ENCODE results near the gene ARL13A. TPM values are rescaled to one million over a fixed set of nuclear protein-coding genes. Genes with fewer than 3 reads are reported as not detected.

ARL13A gene
- not detected for total RNA-seq

GRCh38 chrX:100969408-100969807, at the start of gene ARL13A:
Gene ARL13A (plus strand): TSS chrX:100969708. CDS start chrX:100973690, 3,982 bp downstream.
- DNase-seq: no peak
- Mint-ChIP-seq H3K4me3 (no peak within 1 kb of the TSS), H3K36me3 (ENCODE audit: low read depth) (no peaks in the 10 kb centered on the region), H3K27ac (no peak within 1 kb of the TSS), H3K27me3 (no peaks in the 10 kb centered on the region), H3K4me1 (no peaks in the 10 kb centered on the region), H3K9me3 (no peaks in the 10 kb centered on the region)
- ChIA-PET POLR2A (no interaction called here), CTCF (no interaction called here)

GRCh38 chrX:100924375-100924774, 45.1 kb upstream of the ARL13A start:
- Mint-ChIP-seq H3K9me3 (no peaks in the 10 kb centered on the region), H3K36me3 (ENCODE audit: low read depth) (no peaks in the 10 kb centered on the region), H3K4me3 (no peak overlapping the region), H3K4me1 (peaks cover 3% of the 10 kb centered on the region), H3K27me3 (no peaks in the 10 kb centered on the region), H3K27ac (no peak overlapping the region)
- DNase-seq: no peak
- CTCF ChIA-PET: no interaction called here
- POLR2A ChIA-PET: no interaction called here

- POLR2A ChIA-PET: no interaction called here
Measured at GRCh38 chrX:100926453-100926852, 43.1 kb upstream of the ARL13A start.

GRCh38 chrX:100928660-100929613, 40.6 kb upstream of the ARL13A start, which contains the start of gene XKRX:
Gene XKRX (minus strand): TSS chrX:100928917. CDS start chrX:100928304, 613 bp downstream.
- Mint-ChIP-seq H3K36me3 (ENCODE audit: low read depth) (peaks cover 5% of the 10 kb centered on the region), H3K4me3 (peak within 1 kb of the TSS; percentile 80), H3K9me3 (no peaks in the 10 kb centered on the region), H3K27me3 (no peaks in the 10 kb centered on the region), H3K4me1 (peaks cover 19% of the 10 kb centered on the region), H3K27ac (no peak within 1 kb of the TSS)
- DNase-seq: peak; percentile 16
- POLR2A ChIA-PET: interaction anchor here (0.6 kb wide), 1 partner anchor 68 kb away, joined by 5 read pairs; no protein-coding TSS in a partner anchor
- CTCF ChIA-PET: no interaction called here

More at GRCh38 chrX:100926453-100926852, 43.1 kb upstream of the ARL13A start:
- no peak overlapping the region for H3K4me3 Mint-ChIP-seq
- no peak overlapping the region for H3K27ac Mint-ChIP-seq
- CTCF ChIA-PET: no interaction called here
- DNase-seq: no peak
- peaks cover 3% of the 10 kb centered on the region for H3K36me3 Mint-ChIP-seq (ENCODE audit: low read depth)
- peaks cover 13% of the 10 kb centered on the region for H3K4me1 Mint-ChIP-seq
- H3K9me3 Mint-ChIP-seq: no peaks in the 10 kb centered on the region
- no peaks in the 10 kb centered on the region for H3K27me3 Mint-ChIP-seq

GRCh38 chrX:100931218-100931924, 38.1 kb upstream of the ARL13A start:
- DNase-seq: no peak

GRCh38 chrX:100931925-100932285, 37.6 kb upstream of the ARL13A start:
- H3K36me3 Mint-ChIP-seq (ENCODE audit: low read depth): peaks cover 5% of the 10 kb centered on the region
- H3K9me3 Mint-ChIP-seq: no peaks in the 10 kb centered on the region
- H3K27ac Mint-ChIP-seq: no peak overlapping the region
- ChIA-PET POLR2A (no interaction called here), CTCF (interaction anchor here (1.0 to 1.1 kb wide), 2 partner anchors 17 to 23 kb away, joined by 3 read pairs; no protein-coding TSS in a partner anchor)
- DNase-seq: no peak
- H3K27me3 Mint-ChIP-seq: no peaks in the 10 kb centered on the region
- peaks cover 16% of the 10 kb centered on the region for H3K4me1 Mint-ChIP-seq
- no peak overlapping the region for H3K4me3 Mint-ChIP-seq

More at GRCh38 chrX:100931218-100931924, 38.1 kb upstream of the ARL13A start:
- H3K36me3 Mint-ChIP-seq (ENCODE audit: low read depth): peaks cover 5% of the 10 kb centered on the region
- H3K9me3 Mint-ChIP-seq: no peaks in the 10 kb centered on the region
- H3K4me1 Mint-ChIP-seq: peaks cover 16% of the 10 kb centered on the region
- ChIA-PET CTCF (interaction anchor here (1.0 to 1.1 kb wide), 2 partner anchors 18 to 22 kb away, joined by 3 read pairs; no protein-coding TSS in a partner anchor), POLR2A (no interaction called here)
- H3K27ac Mint-ChIP-seq: no peak overlapping the region
- no peak overlapping the region for H3K4me3 Mint-ChIP-seq
- no peaks in the 10 kb centered on the region for H3K27me3 Mint-ChIP-seq

- ChIA-PET CTCF (interaction anchor here (0.6 kb wide), 1 partner anchor 968 kb away, joined by 5 read pairs; no protein-coding TSS in a partner anchor), POLR2A (no interaction called here)
- no peak for DNase-seq
- H3K36me3 Mint-ChIP-seq (ENCODE audit: low read depth): peaks cover 5% of the 10 kb centered on the region
- no peaks in the 10 kb centered on the region for H3K9me3 Mint-ChIP-seq
- H3K27me3 Mint-ChIP-seq: no peaks in the 10 kb centered on the region
- H3K4me3 Mint-ChIP-seq: no peak overlapping the region
- no peak overlapping the region for H3K27ac Mint-ChIP-seq
- H3K4me1 Mint-ChIP-seq: peaks cover 15% of the 10 kb centered on the region
Measured at GRCh38 chrX:100935767-100936166, 33.7 kb upstream of the ARL13A start.

GRCh38 chrX:100939333-100939732, 30.2 kb upstream of the ARL13A start:
- Mint-ChIP-seq H3K4me3 (no peak overlapping the region), H3K4me1 (peaks cover 6% of the 10 kb centered on the region), H3K27me3 (no peaks in the 10 kb centered on the region), H3K9me3 (no peaks in the 10 kb centered on the region), H3K27ac (no peak overlapping the region), H3K36me3 (ENCODE audit: low read depth) (no peaks in the 10 kb centered on the region)
- ChIA-PET CTCF (no interaction called here), POLR2A (no interaction called here)
- DNase-seq: no peak

- Mint-ChIP-seq H3K9me3 (no peaks in the 10 kb centered on the region), H3K36me3 (ENCODE audit: low read depth) (no peaks in the 10 kb centered on the region), H3K4me1 (peaks cover under 1% of the 10 kb centered on the region), H3K4me3 (no peak overlapping the region), H3K27me3 (no peaks in the 10 kb centered on the region), H3K27ac (no peak overlapping the region)
- DNase-seq: no peak
- ChIA-PET POLR2A (no interaction called here), CTCF (no interaction called here)
Measured at GRCh38 chrX:100944601-100945000, 24.9 kb upstream of the ARL13A start.

- DNase-seq: no peak
- Mint-ChIP-seq H3K4me3 (no peak overlapping the region), H3K9me3 (no peaks in the 10 kb centered on the region), H3K27me3 (no peaks in the 10 kb centered on the region), H3K27ac (no peak overlapping the region), H3K4me1 (no peaks in the 10 kb centered on the region), H3K36me3 (ENCODE audit: low read depth) (no peaks in the 10 kb centered on the region)
- ChIA-PET CTCF (no interaction called here), POLR2A (no interaction called here)
Measured at GRCh38 chrX:100946299-100946927, 23.1 kb upstream of the ARL13A start.

GRCh38 chrX:100948557-100948956, 21.0 kb upstream of the ARL13A start:
- Mint-ChIP-seq H3K4me1 (no peaks in the 10 kb centered on the region), H3K9me3 (no peaks in the 10 kb centered on the region), H3K36me3 (ENCODE audit: low read depth) (no peaks in the 10 kb centered on the region), H3K4me3 (no peak overlapping the region), H3K27ac (no peak overlapping the region), H3K27me3 (no peaks in the 10 kb centered on the region)
- no peak for DNase-seq
- ChIA-PET CTCF (no interaction called here), POLR2A (no interaction called here)

- no peak for DNase-seq
- ChIA-PET CTCF (no interaction called here), POLR2A (no interaction called here)
- no peak overlapping the region for H3K4me3 Mint-ChIP-seq
- H3K9me3 Mint-ChIP-seq: no peaks in the 10 kb centered on the region
- H3K27me3 Mint-ChIP-seq: no peaks in the 10 kb centered on the region
- no peak overlapping the region for H3K27ac Mint-ChIP-seq
- no peaks in the 10 kb centered on the region for H3K36me3 Mint-ChIP-seq (ENCODE audit: low read depth)
- no peaks in the 10 kb centered on the region for H3K4me1 Mint-ChIP-seq
Measured at GRCh38 chrX:100962811-100963210, 6.7 kb upstream of the ARL13A start.

GRCh38 chrX:100964362-100964761, 5.1 kb upstream of the ARL13A start:
- no peak for DNase-seq
- Mint-ChIP-seq H3K9me3 (no peaks in the 10 kb centered on the region), H3K4me3 (no peak overlapping the region), H3K27me3 (no peaks in the 10 kb centered on the region), H3K4me1 (no peaks in the 10 kb centered on the region), H3K36me3 (ENCODE audit: low read depth) (no peaks in the 10 kb centered on the region), H3K27ac (no peak overlapping the region)
- ChIA-PET CTCF (no interaction called here), POLR2A (no interaction called here)

Data from activated CD4-positive, alpha-beta T cell treated with anti-CD3 and anti-CD28 coated beads, Interleukin-2, amount 10 ng/mL, durations not matched to agents 7 days and 5 days (primary cell).